HL-60 (cell line): Measurements from ENCODE around the gene MOGAT1.

Source experiments
- DNase-seq, 2 experiments: peaks; one replicate each; pipeline ENCODE4 v3.0.0-alpha.2; 2010 to 2020; ENCODE audit warnings: low read depth in 1 of 2, low spot score in 1 of 2
- H3K27ac ChIP-seq: fragments of 250-450 bp; sonication (Bioruptor Pico); replicated peaks from 2 replicates; pipeline ENCODE4 v1.5.1; 2020; ENCODE audit warnings: mild to moderate bottlenecking, moderate library complexity
- H3K27me3 ChIP-seq: fragments of 250-450 bp; sonication (Bioruptor Pico); 2 replicates; pipeline ENCODE4 v1.5.1; 2021; ENCODE audit warnings: mild to moderate bottlenecking, moderate library complexity; ENCODE audit not compliant: insufficient read depth, poor library complexity, severe bottlenecking
- H3K4me3 ChIP-seq: replicated peaks from 2 replicates; pipeline ENCODE4 v1.5.1; 2011; ENCODE audit warnings: mild to moderate bottlenecking, control low read depth, low read length; ENCODE audit not compliant: insufficient read depth
- CTCF ChIP-seq: IDR thresholded peaks from one replicate; pipeline ENCODE4 v1.5.1; 2011; ENCODE audit warnings: low read length, control low read depth, inconsistent platforms; ENCODE audit not compliant: insufficient read depth
- GABPA ChIP-seq: IDR thresholded peaks from 2 replicates; pipeline ENCODE4 v1.6.1; 2012; ENCODE audit warnings: low read depth
- POLR2AphosphoS5 ChIP-seq: IDR thresholded peaks from 2 replicates; pipeline ENCODE4 v1.6.1; 2012; ENCODE audit warnings: low read depth
- REST ChIP-seq: IDR thresholded peaks from 2 replicates; pipeline ENCODE4 v1.6.1; 2012; ENCODE audit warnings: low read depth; ENCODE audit not compliant: insufficient replicate concordance
- SPI1 ChIP-seq: IDR thresholded peaks from 2 replicates; pipeline ENCODE4 v1.6.1; 2012; ENCODE audit warnings: low read depth, mild to moderate bottlenecking, borderline replicate concordance

Gene MOGAT1

GRCh38 chr2:222733470-222733845 lies 62.0 kb downstream of the MOGAT1 start:
- H3K27ac ChIP-seq = no peak overlapping the region
- no peak for DNase-seq
- TF ChIP-seq REST (no peak), POLR2AphosphoS5 (no peak), GABPA (no peak), CTCF (no peak), SPI1 (no peak)
- no peaks in the 10 kb centered on the region for H3K27me3 ChIP-seq
- H3K4me3 ChIP-seq = no peak overlapping the region

- Histone ChIP-seq H3K27ac (no peak overlapping the region), H3K4me3 (no peak overlapping the region)
- DNase-seq = no peak
Measured at GRCh38 chr2:222733846-222734702, 62.6 kb downstream of the MOGAT1 start.

More at GRCh38 chr2:222733846-222734702, 62.6 kb downstream of the MOGAT1 start:
- H3K27me3 ChIP-seq = no peaks in the 10 kb centered on the region
- TF ChIP-seq GABPA (no peak), POLR2AphosphoS5 (no peak), REST (no peak), SPI1 (no peak), CTCF (no peak)
